DND-41 (cell line): Measurements from ENCODE around the gene COX6B2.

ENCODE experiments used
- EZH2 ChIP-seq: IDR thresholded peaks from 3 replicates; pipeline ENCODE4 v1.6.1; 2012; ENCODE audit warnings: borderline replicate concordance, low read depth, mild to moderate bottlenecking, moderate library complexity, low read length, inconsistent platforms; ENCODE audit not compliant: severe bottlenecking
- TF ChIP-seq, protein P1 (sequence below): IDR thresholded peaks from 2 replicates; pipeline ENCODE4 v1.5.1; 2012; ENCODE audit warnings: borderline replicate concordance, low read length, moderate library complexity, mild to moderate bottlenecking; ENCODE audit not compliant: poor library complexity, severe bottlenecking; ENCODE audit errors: extremely low read depth

GRCh38 chr19:55347442-55348009 lies 7.0 kb downstream of the COX6B2 start:
- TF ChIP-seq, protein P1, sequence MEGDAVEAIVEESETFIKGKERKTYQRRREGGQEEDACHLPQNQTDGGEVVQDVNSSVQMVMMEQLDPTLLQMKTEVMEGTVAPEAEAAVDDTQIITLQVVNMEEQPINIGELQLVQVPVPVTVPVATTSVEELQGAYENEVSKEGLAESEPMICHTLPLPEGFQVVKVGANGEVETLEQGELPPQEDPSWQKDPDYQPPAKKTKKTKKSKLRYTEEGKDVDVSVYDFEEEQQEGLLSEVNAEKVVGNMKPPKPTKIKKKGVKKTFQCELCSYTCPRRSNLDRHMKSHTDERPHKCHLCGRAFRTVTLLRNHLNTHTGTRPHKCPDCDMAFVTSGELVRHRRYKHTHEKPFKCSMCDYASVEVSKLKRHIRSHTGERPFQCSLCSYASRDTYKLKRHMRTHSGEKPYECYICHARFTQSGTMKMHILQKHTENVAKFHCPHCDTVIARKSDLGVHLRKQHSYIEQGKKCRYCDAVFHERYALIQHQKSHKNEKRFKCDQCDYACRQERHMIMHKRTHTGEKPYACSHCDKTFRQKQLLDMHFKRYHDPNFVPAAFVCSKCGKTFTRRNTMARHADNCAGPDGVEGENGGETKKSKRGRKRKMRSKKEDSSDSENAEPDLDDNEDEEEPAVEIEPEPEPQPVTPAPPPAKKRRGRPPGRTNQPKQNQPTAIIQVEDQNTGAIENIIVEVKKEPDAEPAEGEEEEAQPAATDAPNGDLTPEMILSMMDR: no peak
- no peak for TF ChIP-seq EZH2
